GM12875 (cell line): ENCODE results near the gene RPS27L.

Experiments used
- H3K4me3 ChIP-seq: one replicate; pipeline ENCODE4 v1.5.1; 2011; ENCODE audit warnings: low read depth, low read length, control low read depth
- CTCF ChIP-seq: IDR thresholded peaks from 2 replicates; pipeline ENCODE4 v1.5.1; 2011; ENCODE audit warnings: low read depth, mild to moderate bottlenecking, control low read depth, inconsistent platforms, low read length, moderate library complexity, borderline replicate concordance; ENCODE audit not compliant: insufficient read depth

The RPS27L gene

GRCh38 chr15:63197626-63198025 is 40.3 kb upstream of the RPS27L start:
- H3K4me3 ChIP-seq = no peak overlapping the region
- TF ChIP-seq CTCF = no peak

GRCh38 chr15:63196842-63197241 is 39.6 kb upstream of the RPS27L start:
- no peak overlapping the region for H3K4me3 ChIP-seq
- no peak for TF ChIP-seq CTCF

GRCh38 chr15:63195569-63196015 is 38.3 kb upstream of the RPS27L start:
- no peak for TF ChIP-seq CTCF
- no peak overlapping the region for H3K4me3 ChIP-seq

GRCh38 chr15:63194880-63195568 is 37.7 kb upstream of the RPS27L start:
- no peak for TF ChIP-seq CTCF
- H3K4me3 ChIP-seq = no peak overlapping the region

GRCh38 chr15:63194302-63194701 is 37.0 kb upstream of the RPS27L start:
- TF ChIP-seq CTCF = no peak
- H3K4me3 ChIP-seq = no peak overlapping the region

- no peak for TF ChIP-seq CTCF
- H3K4me3 ChIP-seq = peak overlapping the region; percentile 36
Measured at GRCh38 chr15:63192619-63193206, 35.4 kb upstream of the RPS27L start.
